OCI-LY7 (cell line): ENCODE data around the gene ADGRD1.

Experiments used
- EZH2phosphoT487 ChIP-seq: fragments of 200-600 bp; sonication (generic); IDR thresholded peaks from 2 replicates; pipeline ENCODE4 v1.6.1; 2018; ENCODE audit warnings: low read depth, borderline replicate concordance, mild to moderate bottlenecking, mixed run types, antibody characterized with exemption, low read length, moderate library complexity, mixed read lengths
- TF ChIP-seq, protein P1 (sequence below): fragments of 200-600 bp; sonication (generic); conservative IDR thresholded peaks from 2 replicates; pipeline ENCODE4 v1.5.1; 2014; ENCODE audit warnings: mild to moderate bottlenecking, antibody characterized with exemption, low read length, moderate library complexity, mixed read lengths

- TF ChIP-seq, protein P1, sequence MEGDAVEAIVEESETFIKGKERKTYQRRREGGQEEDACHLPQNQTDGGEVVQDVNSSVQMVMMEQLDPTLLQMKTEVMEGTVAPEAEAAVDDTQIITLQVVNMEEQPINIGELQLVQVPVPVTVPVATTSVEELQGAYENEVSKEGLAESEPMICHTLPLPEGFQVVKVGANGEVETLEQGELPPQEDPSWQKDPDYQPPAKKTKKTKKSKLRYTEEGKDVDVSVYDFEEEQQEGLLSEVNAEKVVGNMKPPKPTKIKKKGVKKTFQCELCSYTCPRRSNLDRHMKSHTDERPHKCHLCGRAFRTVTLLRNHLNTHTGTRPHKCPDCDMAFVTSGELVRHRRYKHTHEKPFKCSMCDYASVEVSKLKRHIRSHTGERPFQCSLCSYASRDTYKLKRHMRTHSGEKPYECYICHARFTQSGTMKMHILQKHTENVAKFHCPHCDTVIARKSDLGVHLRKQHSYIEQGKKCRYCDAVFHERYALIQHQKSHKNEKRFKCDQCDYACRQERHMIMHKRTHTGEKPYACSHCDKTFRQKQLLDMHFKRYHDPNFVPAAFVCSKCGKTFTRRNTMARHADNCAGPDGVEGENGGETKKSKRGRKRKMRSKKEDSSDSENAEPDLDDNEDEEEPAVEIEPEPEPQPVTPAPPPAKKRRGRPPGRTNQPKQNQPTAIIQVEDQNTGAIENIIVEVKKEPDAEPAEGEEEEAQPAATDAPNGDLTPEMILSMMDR: no peak
- no peak for TF ChIP-seq EZH2phosphoT487
These were observed 217.3 kb downstream of the ADGRD1 start for GRCh38 chr12:131171029-131171428.
